Parathyroid adenoma (tissue), 2 donors: Measurements from ENCODE around the gene ADAMTS8.

Experiments used
- H2AFZ ChIP-seq: fragments of 300-600 bp; sonication (generic); one replicate; pipeline ENCODE4 v1.7.0; 2017; ENCODE audit warnings: antibody characterized with exemption, mild to moderate bottlenecking
- H3K27ac ChIP-seq: fragments of 300-600 bp; sonication (generic); one replicate; pipeline ENCODE4 v1.7.0; 2017
- H3K27me3 ChIP-seq: fragments of 300-600 bp; sonication (generic); one replicate; pipeline ENCODE4 v1.7.0; 2017; ENCODE audit warnings: low read length; ENCODE audit not compliant: control insufficient read depth, insufficient read depth
- H3K36me3 ChIP-seq: fragments of 300-600 bp; sonication (generic); one replicate; pipeline ENCODE4 v1.7.0; 2017; ENCODE audit warnings: low read length; ENCODE audit not compliant: control insufficient read depth, insufficient read depth
- H3K4me1 ChIP-seq: fragments of 300-600 bp; sonication (generic); one replicate; pipeline ENCODE4 v1.7.0; 2017; ENCODE audit warnings: control low read depth
- H3K4me2 ChIP-seq: fragments of 300-600 bp; sonication (generic); one replicate; pipeline ENCODE4 v1.7.0; 2017; ENCODE audit warnings: low read length
- H3K4me3 ChIP-seq: fragments of 300-600 bp; sonication (generic); one replicate; pipeline ENCODE4 v1.7.0; 2017; ENCODE audit warnings: low read depth, low read length
- H3K79me2 ChIP-seq: fragments of 300-600 bp; sonication (generic); one replicate; pipeline ENCODE4 v1.7.0; 2017; ENCODE audit warnings: control low read depth
- H3K9ac ChIP-seq: fragments of 300-600 bp; sonication (generic); one replicate; pipeline ENCODE4 v1.7.0; 2017; ENCODE audit warnings: mild to moderate bottlenecking
- H3K9me3 ChIP-seq: fragments of 300-600 bp; sonication (generic); one replicate; pipeline ENCODE4 v1.7.0; 2017; ENCODE audit warnings: low read length; ENCODE audit not compliant: control insufficient read depth
- TF ChIP-seq, protein P1 (sequence below): fragments of 300-600 bp; sonication (generic); IDR thresholded peaks from one replicate; pipeline ENCODE4 v1.7.0; 2017; ENCODE audit warnings: antibody characterized with exemption, mild to moderate bottlenecking
- donor health status: primary hyperparathyroidism.

ADAMTS8 gene

DNA sequence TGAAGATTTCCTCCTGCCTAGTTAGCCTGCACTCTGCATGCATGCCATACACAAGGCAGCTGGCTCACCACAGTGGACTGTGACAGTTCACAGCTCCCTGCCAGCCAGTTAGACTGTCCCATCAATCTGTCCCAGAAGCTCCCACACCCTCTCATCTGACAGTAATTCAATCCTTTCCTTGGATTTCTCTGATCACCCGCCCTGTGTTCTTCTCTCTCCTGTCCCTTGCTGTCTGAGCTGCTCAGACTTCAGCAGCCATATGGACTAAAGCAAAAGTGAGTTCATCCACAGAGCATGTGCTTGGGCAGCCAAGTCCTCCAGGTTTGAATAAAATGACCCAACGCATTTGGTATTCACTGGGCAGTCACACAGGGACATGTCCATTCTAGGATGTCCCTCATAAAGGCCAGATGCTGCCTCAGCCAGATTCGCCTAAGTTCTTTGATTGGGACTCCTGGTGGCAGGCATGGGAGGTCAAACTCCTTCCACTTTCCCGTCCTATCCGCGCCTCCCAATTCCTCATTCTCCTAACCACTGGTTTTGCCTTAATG lies 59.2 kb downstream of the ADAMTS8 start:
- Histone ChIP-seq H3K4me1 (no peaks in the 10 kb centered on the region), H2AFZ (no peak overlapping the region), H3K4me3 (no peak overlapping the region), H3K9me3 (no peaks in the 10 kb centered on the region), H3K36me3 (no peaks in the 10 kb centered on the region), H3K79me2 (no peaks in the 10 kb centered on the region), H3K27me3 (no peaks in the 10 kb centered on the region), H3K27ac (no peak overlapping the region), H3K9ac (no peak overlapping the region), H3K4me2 (no peak overlapping the region)
- TF ChIP-seq, protein P1, sequence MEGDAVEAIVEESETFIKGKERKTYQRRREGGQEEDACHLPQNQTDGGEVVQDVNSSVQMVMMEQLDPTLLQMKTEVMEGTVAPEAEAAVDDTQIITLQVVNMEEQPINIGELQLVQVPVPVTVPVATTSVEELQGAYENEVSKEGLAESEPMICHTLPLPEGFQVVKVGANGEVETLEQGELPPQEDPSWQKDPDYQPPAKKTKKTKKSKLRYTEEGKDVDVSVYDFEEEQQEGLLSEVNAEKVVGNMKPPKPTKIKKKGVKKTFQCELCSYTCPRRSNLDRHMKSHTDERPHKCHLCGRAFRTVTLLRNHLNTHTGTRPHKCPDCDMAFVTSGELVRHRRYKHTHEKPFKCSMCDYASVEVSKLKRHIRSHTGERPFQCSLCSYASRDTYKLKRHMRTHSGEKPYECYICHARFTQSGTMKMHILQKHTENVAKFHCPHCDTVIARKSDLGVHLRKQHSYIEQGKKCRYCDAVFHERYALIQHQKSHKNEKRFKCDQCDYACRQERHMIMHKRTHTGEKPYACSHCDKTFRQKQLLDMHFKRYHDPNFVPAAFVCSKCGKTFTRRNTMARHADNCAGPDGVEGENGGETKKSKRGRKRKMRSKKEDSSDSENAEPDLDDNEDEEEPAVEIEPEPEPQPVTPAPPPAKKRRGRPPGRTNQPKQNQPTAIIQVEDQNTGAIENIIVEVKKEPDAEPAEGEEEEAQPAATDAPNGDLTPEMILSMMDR = no peak

DNA sequence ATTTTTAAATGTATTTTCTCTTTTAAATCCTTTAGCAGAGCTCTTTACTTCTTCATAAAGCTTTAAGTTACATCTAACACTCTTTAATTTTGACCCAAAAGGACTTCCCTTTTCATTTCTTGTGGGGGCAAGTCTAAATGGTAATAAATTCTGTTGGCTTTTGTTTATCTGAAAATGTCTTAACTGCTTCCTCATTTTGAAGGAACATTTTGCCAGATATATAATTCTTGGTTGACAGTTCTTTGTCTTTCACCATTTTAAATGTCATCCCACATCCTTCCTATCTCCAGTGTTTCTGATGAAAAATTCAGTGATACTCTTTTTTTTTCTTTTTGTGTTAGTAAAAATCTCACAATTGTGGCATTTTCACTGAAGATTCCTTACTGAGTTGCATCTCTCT lies 69.0 kb downstream of the ADAMTS8 start:
- TF ChIP-seq, protein P1 = no peak
- no peak overlapping the region for H3K4me3 ChIP-seq
- no peak overlapping the region for H2AFZ ChIP-seq
- H3K4me2 ChIP-seq = no peak overlapping the region
- no peaks in the 10 kb centered on the region for H3K9me3 ChIP-seq
- H3K79me2 ChIP-seq = no peaks in the 10 kb centered on the region
- H3K9ac ChIP-seq = no peak overlapping the region
- H3K27ac ChIP-seq = no peak overlapping the region
- H3K36me3 ChIP-seq = no peaks in the 10 kb centered on the region
- no peaks in the 10 kb centered on the region for H3K4me1 ChIP-seq
- no peaks in the 10 kb centered on the region for H3K27me3 ChIP-seq

DNA sequence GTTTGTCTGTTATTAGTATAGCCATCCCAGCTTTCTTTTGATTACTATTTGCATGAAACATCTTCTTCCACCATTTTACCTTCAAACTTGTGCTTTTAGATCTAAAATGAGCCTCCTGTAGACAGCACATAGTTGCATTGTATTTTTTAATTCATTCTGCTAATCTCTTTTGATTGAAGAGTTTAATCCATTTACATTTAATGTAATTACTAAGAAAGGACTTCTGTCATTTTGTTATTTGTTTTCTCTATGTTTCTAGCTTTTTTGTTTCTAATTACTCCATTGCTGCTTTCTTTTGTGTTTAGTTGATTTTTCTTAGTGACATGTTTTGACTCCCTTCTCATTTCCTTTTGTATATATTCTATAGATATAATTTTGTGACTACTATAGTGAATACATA lies 70.0 kb downstream of the ADAMTS8 start:
- TF ChIP-seq, protein P1 = no peak
- Histone ChIP-seq H3K4me2 (no peak overlapping the region), H3K9ac (no peak overlapping the region), H3K4me1 (no peaks in the 10 kb centered on the region), H3K27me3 (no peaks in the 10 kb centered on the region), H3K9me3 (no peaks in the 10 kb centered on the region), H3K79me2 (no peaks in the 10 kb centered on the region), H2AFZ (no peak overlapping the region), H3K4me3 (no peak overlapping the region), H3K27ac (no peak overlapping the region), H3K36me3 (no peaks in the 10 kb centered on the region)
